Medulla oblongata (tissue), 1 donor: ENCODE measurements around the gene RTP4.
"Not testable (repeated sequence)": the region's sequence is repeated elsewhere in the genome, so short reads cannot be mapped to it uniquely, and the experiment has no call there.

Source experiments
- DNase-seq: peaks from one replicate; pipeline ENCODE4 v3.0.0-alpha.2; 2015; ENCODE audit errors: extremely low spot score

Gene RTP4

GRCh38 chr3:187369089-187369447 lies 883 bp downstream of the RTP4 start:
- peak; percentile 27 for DNase-seq

GRCh38 chr3:187370051-187370450 lies 1.9 kb downstream of the RTP4 start:
- no peak for DNase-seq

GRCh38 chr3:187375581-187375980 lies 7.4 kb downstream of the RTP4 start:
- no peak for DNase-seq

GRCh38 chr3:187377842-187378241 lies 9.7 kb downstream of the RTP4 start:
- no peak for DNase-seq

- DNase-seq: no peak
Observed at GRCh38 chr3:187382609-187383151, 14.5 kb downstream of the RTP4 start.

GRCh38 chr3:187383246-187383645 lies 15.1 kb downstream of the RTP4 start:
- DNase-seq: no peak

- no peak for DNase-seq
Observed at GRCh38 chr3:187385296-187385695, 17.1 kb downstream of the RTP4 start.

GRCh38 chr3:187396661-187397060 lies 28.5 kb downstream of the RTP4 start:
- DNase-seq: no peak

GRCh38 chr3:187398955-187399354 lies 30.8 kb downstream of the RTP4 start:
- no peak for DNase-seq

GRCh38 chr3:187400756-187401155 lies 32.6 kb downstream of the RTP4 start:
- DNase-seq: no peak

- DNase-seq: no peak
Observed at GRCh38 chr3:187401856-187402255, 33.7 kb downstream of the RTP4 start.

GRCh38 chr3:187403768-187404288 lies 35.6 kb downstream of the RTP4 start:
- no peak for DNase-seq

GRCh38 chr3:187406927-187407326 lies 38.7 kb downstream of the RTP4 start:
- DNase-seq: no peak

GRCh38 chr3:187411991-187412781 lies 44.0 kb downstream of the RTP4 start:
- DNase-seq: not testable (repeated sequence)
